ENCODE data around the gene MAST4. TPM values are rescaled to one million over a fixed set of nuclear protein-coding genes. Genes with fewer than 3 reads are reported as not detected.

Gene MAST4
- total RNA-seq, 1 experiment from 2014 or later = 26.5 TPM

DNA sequence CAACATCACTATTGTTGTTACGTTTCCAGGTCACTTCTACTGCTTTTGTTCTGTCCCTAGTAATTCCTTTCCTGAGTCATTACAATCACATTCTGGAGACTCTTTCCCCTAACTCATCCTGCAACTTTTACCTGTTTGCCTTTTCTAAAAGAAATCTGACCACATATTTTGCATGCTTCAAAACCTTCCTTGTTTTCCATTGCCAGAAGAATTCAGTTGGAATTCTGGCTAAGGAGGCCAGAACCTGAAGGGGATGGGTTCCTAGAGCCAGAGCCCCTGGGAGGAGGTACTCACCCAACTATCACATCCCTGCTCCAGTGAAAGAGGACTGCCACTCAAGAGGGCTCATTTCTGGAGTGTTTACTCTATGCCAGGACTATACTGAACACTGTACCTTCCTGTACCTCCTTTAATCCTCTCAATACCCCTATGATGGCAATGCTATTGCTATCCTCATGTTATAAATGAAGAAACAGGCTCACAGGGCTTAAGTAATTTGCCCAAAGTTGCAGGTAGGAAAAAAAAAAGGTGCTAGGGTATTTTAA lies 42.8 kb upstream of the MAST4 start:
- H3K27me3 Mint-ChIP-seq (ENCODE audit: insufficient read depth, unreplicated experiment) = no peaks in the 10 kb centered on the region
- BruUV-seq (replicated peaks) = no TSS peak
- peaks cover 7% of the 10 kb centered on the region for H3K4me1 Mint-ChIP-seq (ENCODE audit: insufficient read depth, unreplicated experiment)
- H3K4me3 Mint-ChIP-seq (ENCODE audit: unreplicated experiment) = no peak overlapping the region
- CTCF ChIA-PET = no interaction called here
- no peaks in the 10 kb centered on the region for H3K36me3 Mint-ChIP-seq (ENCODE audit: insufficient read depth, unreplicated experiment)
- peaks cover 8% of the 10 kb centered on the region for H3K9me3 Mint-ChIP-seq (ENCODE audit: unreplicated experiment)
- H3K27ac Mint-ChIP-seq (ENCODE audit: low read depth, unreplicated experiment) = no peak overlapping the region
- no peak for DNase-seq (ENCODE audit: unreplicated experiment)
- intact Hi-C loops (cut with micrococcal nuclease) = loop anchor here (5.0 kb wide), 1 partner anchor 44 kb away; the partner anchor contains the start of gene MAST4
- TF ChIP-seq, protein P1, sequence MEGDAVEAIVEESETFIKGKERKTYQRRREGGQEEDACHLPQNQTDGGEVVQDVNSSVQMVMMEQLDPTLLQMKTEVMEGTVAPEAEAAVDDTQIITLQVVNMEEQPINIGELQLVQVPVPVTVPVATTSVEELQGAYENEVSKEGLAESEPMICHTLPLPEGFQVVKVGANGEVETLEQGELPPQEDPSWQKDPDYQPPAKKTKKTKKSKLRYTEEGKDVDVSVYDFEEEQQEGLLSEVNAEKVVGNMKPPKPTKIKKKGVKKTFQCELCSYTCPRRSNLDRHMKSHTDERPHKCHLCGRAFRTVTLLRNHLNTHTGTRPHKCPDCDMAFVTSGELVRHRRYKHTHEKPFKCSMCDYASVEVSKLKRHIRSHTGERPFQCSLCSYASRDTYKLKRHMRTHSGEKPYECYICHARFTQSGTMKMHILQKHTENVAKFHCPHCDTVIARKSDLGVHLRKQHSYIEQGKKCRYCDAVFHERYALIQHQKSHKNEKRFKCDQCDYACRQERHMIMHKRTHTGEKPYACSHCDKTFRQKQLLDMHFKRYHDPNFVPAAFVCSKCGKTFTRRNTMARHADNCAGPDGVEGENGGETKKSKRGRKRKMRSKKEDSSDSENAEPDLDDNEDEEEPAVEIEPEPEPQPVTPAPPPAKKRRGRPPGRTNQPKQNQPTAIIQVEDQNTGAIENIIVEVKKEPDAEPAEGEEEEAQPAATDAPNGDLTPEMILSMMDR (IDR thresholded peaks at IDR 0.05; ENCODE audit: unreplicated experiment) = no peak
- POLR2A ChIA-PET = interaction anchor here (1.0 to 1.9 kb wide), 5 partner anchors 10 to 44 kb away, joined by 4 to 11 read pairs (median 7); no protein-coding TSS in a partner anchor

DNA sequence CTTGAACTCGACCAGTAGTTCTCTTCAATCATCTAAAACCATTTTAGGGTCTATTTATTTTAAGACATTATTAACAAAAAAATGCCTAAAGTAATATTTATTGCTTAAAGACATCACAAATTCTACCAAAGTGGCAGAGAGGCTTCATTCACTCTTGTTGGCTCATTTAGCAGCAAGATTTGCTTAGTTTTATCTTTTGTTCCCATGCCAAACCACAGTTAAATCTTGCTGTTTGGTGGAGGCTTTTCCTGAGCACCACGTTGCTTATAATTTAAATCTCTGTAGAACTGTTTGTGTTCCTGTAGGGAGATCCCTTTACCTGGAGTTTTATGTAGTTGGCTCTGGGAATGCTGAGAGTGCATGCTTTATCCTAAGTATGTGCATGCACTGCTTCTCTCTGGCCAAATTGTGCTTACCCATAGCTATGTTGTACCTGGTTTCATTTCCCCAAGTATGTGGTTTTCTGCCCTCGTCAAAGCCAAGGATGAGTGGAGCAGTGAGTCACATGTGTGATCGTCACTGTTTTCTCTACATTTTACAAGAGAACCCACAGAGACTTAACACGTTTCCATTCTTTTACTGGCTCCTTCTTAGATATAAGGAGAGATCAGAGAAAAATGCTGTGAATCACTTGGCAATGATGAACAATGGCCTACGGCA lies 42.1 kb upstream of the MAST4 start:
- H3K9me3 Mint-ChIP-seq (ENCODE audit: unreplicated experiment) = peaks cover 5% of the 10 kb centered on the region
- BruUV-seq (replicated peaks) = no TSS peak
- peak overlapping the region; percentile 41 for H3K27ac Mint-ChIP-seq (ENCODE audit: low read depth, unreplicated experiment)
- CTCF ChIA-PET = interaction anchor here (0.9 kb wide), 2 partner anchors 21 to 246 kb away, joined by 3 read pairs; no protein-coding TSS in a partner anchor
- no peaks in the 10 kb centered on the region for H3K36me3 Mint-ChIP-seq (ENCODE audit: insufficient read depth, unreplicated experiment)
- peak; percentile 83 for DNase-seq (ENCODE audit: unreplicated experiment)
- H3K4me1 Mint-ChIP-seq (ENCODE audit: insufficient read depth, unreplicated experiment) = peaks cover 7% of the 10 kb centered on the region
- intact Hi-C loops (cut with micrococcal nuclease) = loop anchor here (5.0 kb wide), 1 partner anchor 43 kb away; the partner anchor contains the start of gene MAST4
- TF ChIP-seq, protein P1 (IDR thresholded peaks at IDR 0.05; ENCODE audit: unreplicated experiment) = no peak
- H3K27me3 Mint-ChIP-seq (ENCODE audit: insufficient read depth, unreplicated experiment) = no peaks in the 10 kb centered on the region
- POLR2A ChIA-PET = interaction anchor here (0.6 to 1.9 kb wide), 8 partner anchors 10 to 327 kb away, joined by 3 to 11 read pairs (median 4); no protein-coding TSS in a partner anchor
- peak overlapping the region; percentile 1 for H3K4me3 Mint-ChIP-seq (ENCODE audit: unreplicated experiment)

DNA sequence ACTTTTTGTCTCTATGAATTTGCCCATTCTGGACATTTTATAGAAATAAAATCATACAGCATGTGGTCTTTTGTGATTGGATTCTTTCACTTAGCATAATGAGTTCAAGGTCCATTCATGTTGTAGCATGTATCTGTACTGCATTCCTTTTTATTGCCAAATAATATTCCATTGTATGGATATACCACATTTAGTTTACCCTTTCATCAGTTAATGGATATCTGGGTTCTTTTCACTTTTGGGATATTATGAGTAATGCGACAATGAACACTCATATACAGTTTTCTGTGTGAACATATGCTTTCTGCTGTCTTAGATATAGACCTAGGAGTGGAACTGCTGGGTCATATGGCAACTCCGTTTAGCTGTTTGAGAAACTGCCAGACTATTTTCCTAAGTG lies 41.3 kb upstream of the MAST4 start:
- Mint-ChIP-seq H3K4me3 (ENCODE audit: unreplicated experiment) (no peak overlapping the region), H3K27me3 (ENCODE audit: insufficient read depth, unreplicated experiment) (no peaks in the 10 kb centered on the region), H3K9me3 (ENCODE audit: unreplicated experiment) (no peaks in the 10 kb centered on the region), H3K27ac (ENCODE audit: low read depth, unreplicated experiment) (peak overlapping the region; percentile 41), H3K4me1 (ENCODE audit: insufficient read depth, unreplicated experiment) (peaks cover 7% of the 10 kb centered on the region), H3K36me3 (ENCODE audit: insufficient read depth, unreplicated experiment) (no peaks in the 10 kb centered on the region)
- DNase-seq (ENCODE audit: unreplicated experiment) = no peak
- TF ChIP-seq, protein P1 (IDR thresholded peaks at IDR 0.05; ENCODE audit: unreplicated experiment) = no peak
- CTCF ChIA-PET = interaction anchor here (0.9 kb wide), 2 partner anchors 22 to 247 kb away, joined by 3 read pairs; no protein-coding TSS in a partner anchor
- intact Hi-C loops (cut with micrococcal nuclease) = loop anchor here (5.0 kb wide), 1 partner anchor 42 kb away; the partner anchor contains the start of gene MAST4
- POLR2A ChIA-PET = interaction anchor here (0.7 to 1.9 kb wide), 6 partner anchors 14 to 248 kb away, joined by 3 to 11 read pairs (median 6); no protein-coding TSS in a partner anchor
- BruUV-seq (replicated peaks) = no TSS peak

DNA sequence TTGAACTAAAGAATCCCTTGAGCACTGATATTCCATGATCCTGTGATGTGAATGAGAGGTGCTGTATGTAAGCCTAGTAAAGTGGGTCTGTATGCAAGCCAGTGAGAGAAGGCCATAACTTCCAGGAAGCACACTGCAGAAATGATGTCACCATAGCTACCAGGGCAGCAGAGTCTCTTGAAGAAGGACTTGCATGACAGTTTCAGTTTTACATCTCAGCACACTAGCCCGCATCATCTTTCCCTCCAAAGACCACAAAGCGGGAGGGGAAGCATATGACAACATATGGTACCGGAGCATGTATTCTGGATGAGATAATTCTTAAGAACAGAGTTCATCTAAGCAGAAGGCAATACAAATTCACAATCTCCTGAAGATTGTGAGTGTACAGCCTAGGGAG lies 37.6 kb upstream of the MAST4 start:
- Mint-ChIP-seq H3K27me3 (ENCODE audit: insufficient read depth, unreplicated experiment) (no peaks in the 10 kb centered on the region), H3K4me1 (ENCODE audit: insufficient read depth, unreplicated experiment) (peaks cover 7% of the 10 kb centered on the region), H3K4me3 (ENCODE audit: unreplicated experiment) (no peak overlapping the region), H3K27ac (ENCODE audit: low read depth, unreplicated experiment) (no peak overlapping the region), H3K36me3 (ENCODE audit: insufficient read depth, unreplicated experiment) (no peaks in the 10 kb centered on the region), H3K9me3 (ENCODE audit: unreplicated experiment) (no peaks in the 10 kb centered on the region)
- ChIA-PET CTCF (interaction anchor here (1.1 kb wide), 1 partner anchor 33 kb away, joined by 3 read pairs; no protein-coding TSS in a partner anchor), POLR2A (no interaction called here)
- intact Hi-C loops (cut with micrococcal nuclease) = no loop called here
- no peak for DNase-seq (ENCODE audit: unreplicated experiment)
- TF ChIP-seq, protein P1 (IDR thresholded peaks at IDR 0.05; ENCODE audit: unreplicated experiment) = no peak
- no TSS peak for BruUV-seq (replicated peaks)
